DND-41 (cell line): ENCODE data around the gene MYL2.

Source experiments
- CTCF ChIP-seq: IDR thresholded peaks from 2 replicates; pipeline ENCODE4 v1.5.1; 2012; ENCODE audit warnings: borderline replicate concordance, low read length, moderate library complexity, mild to moderate bottlenecking; ENCODE audit not compliant: poor library complexity, severe bottlenecking; ENCODE audit errors: extremely low read depth
- EZH2 ChIP-seq: IDR thresholded peaks from 3 replicates; pipeline ENCODE4 v1.6.1; 2012; ENCODE audit warnings: borderline replicate concordance, low read depth, mild to moderate bottlenecking, moderate library complexity, low read length, inconsistent platforms; ENCODE audit not compliant: severe bottlenecking

DNA sequence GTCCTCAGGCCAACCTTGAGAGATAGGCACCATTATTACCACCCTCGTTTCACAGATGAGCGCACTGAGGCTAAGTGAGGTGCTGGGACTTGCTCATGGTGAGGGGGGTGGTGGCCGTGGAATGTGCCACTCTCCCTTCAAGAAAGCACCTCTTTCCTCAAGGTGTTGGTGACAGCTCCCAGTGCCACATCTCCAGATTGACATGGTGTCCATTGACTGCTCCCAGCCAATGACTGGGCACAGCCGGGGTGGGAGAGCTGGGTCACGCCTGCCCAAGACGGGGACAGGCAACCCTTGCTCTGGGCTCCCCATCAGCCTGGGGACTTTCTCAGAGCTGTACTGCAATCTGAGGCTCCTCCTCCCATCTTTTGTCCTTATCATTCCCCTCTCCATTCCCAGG lies 21.0 kb upstream of the MYL2 start:
- TF ChIP-seq CTCF (no peak), EZH2 (no peak)
